ENCODE measurements around the gene ARL16. TPM values are rescaled to one million over a fixed set of nuclear protein-coding genes. Genes with fewer than 3 reads are reported as not detected.

ARL16 gene
- polyA plus RNA-seq, 2 of the 4 experiments (the other 2 are of a cell fraction), result 45.2 to 53.6 TPM

DNA sequence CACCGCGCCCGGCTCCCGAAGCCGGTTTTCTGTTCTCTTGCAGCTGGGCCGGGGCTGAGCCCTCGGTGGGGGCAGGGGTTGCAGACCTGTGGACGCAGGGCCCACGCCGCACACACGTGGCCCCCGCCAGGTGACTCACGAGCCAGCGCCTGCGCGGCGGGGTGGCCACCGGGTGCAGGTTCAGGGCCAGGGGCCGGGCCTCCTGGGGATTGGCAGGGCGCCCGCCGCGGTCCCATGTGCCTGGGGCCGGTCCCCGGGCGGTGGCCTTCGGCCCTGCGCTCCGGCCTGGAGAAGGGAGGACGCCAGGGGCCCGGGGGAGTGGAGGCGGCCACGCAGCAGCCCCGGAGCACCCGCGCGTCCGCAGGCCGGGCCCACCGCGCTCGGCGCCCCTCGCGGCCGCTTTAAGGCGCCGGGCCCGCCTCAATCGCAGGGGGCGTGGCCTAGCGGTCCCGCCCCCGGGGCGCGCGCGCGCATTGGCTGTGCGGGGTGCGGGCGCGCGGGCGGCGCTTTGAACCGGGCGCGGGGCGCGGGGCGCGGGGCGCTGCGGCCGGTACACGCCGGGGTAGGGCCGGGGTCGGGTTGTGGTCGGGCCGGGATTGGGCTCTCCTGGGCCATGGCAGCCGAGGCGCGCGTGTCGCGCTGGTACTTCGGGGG is 28.3 kb upstream of the ARL16 start, which contains the start of gene SLC25A10 (continued):
- peak; percentile 95 for TF ChIP-seq MYC (IDR thresholded peaks at IDR 0.05; ENCODE audit: borderline replicate concordance, low read length)

DNA sequence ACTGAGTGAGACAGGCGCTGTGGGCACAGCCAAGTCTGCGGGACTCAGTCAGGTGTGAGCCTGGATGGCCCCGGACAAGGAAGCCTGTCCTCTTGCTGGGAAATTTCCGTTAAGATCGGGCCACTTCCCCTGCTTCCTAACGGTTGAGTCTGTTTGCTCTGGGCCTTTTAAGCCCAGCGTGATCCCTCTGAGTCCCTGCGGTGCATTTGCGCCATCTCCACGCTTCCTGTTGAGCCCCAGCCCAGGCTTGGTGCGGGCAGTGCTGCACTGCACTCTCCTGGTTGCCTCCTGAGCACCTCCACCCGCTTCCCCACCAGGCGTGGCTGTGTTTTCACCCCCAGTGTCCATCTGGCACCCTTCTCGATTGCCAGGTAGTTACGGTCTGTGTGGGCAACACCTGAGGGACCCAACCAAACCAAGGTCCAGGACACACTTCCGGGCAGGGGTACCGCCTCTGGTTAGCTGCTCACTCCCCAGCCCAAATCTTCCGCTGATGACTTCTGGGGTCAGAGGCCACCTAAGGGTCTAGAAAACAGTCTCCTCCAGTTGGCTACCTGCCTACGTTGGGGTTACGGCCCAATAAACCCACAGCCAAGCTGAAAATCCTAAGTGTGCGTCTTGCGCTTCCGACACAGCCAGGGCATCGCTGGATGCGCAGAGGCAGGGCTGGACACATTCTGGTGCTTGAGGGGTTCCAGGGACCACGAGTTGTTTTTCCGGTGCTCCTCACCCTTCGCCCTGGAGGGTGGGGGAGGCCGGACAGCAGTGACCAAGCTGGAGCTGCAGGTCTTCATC is 27.1 kb upstream of the ARL16 start:
- DNase-seq (ENCODE audit: low read depth in 1 of 2, low spot score in 1 of 2), result no peak
- CTCF ChIA-PET, result interaction anchor here (0.6 to 1.7 kb wide), 4 partner anchors 9 to 34 kb away, joined by 3 to 10 read pairs (median 3); partner anchors contain the start of genes ARL16 and HGS
- TF ChIP-seq, protein P1, sequence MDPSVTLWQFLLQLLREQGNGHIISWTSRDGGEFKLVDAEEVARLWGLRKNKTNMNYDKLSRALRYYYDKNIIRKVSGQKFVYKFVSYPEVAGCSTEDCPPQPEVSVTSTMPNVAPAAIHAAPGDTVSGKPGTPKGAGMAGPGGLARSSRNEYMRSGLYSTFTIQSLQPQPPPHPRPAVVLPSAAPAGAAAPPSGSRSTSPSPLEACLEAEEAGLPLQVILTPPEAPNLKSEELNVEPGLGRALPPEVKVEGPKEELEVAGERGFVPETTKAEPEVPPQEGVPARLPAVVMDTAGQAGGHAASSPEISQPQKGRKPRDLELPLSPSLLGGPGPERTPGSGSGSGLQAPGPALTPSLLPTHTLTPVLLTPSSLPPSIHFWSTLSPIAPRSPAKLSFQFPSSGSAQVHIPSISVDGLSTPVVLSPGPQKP (IDR thresholded peaks at IDR 0.05; ENCODE audit: low read depth, low read length), result no peak
- peak; percentile 5; the same call in 1 of the 2 replicates for TF ChIP-seq POLR2A (IDR thresholded peaks at IDR 0.05; ENCODE audit: low read length)
- TF ChIP-seq, protein P2, sequence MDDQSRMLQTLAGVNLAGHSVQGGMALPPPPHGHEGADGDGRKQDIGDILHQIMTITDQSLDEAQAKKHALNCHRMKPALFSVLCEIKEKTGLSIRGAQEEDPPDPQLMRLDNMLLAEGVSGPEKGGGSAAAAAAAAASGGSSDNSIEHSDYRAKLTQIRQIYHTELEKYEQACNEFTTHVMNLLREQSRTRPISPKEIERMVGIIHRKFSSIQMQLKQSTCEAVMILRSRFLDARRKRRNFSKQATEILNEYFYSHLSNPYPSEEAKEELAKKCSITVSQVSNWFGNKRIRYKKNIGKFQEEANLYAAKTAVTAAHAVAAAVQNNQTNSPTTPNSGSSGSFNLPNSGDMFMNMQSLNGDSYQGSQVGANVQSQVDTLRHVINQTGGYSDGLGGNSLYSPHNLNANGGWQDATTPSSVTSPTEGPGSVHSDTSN (IDR thresholded peaks at IDR 0.05), result peak; percentile 63
- no peak for TF ChIP-seq KDM5A (IDR thresholded peaks at IDR 0.05)
- POLR2A ChIA-PET, result interaction anchor here (1.0 to 3.9 kb wide), 3 partner anchors 8 to 27 kb away, joined by 6 to 41 read pairs (median 8); partner anchors contain the start of genes ARL16, HGS and MRPL12
- H3K4me2 ChIP-seq, result peak overlapping the region; percentile 86
- H3K9me3 ChIP-seq, result no peaks in the 10 kb centered on the region
- peaks cover 20% of the 10 kb centered on the region for H3K4me1 ChIP-seq
- no peak overlapping the region; the same call in 2 of the 3 replicates for H3K4me3 ChIP-seq
- peak overlapping the region; percentile 95; a peak in 5 of 6 replicates for H3K27ac ChIP-seq
- no peak; a peak in 1 of 6 replicates for ATAC-seq
- WGBS (ENCODE audit: missing lambda C conversion rate), result 89% methylated on average over 29 of the region's 29 CpGs
- FAIRE-seq, result no peak

DNA sequence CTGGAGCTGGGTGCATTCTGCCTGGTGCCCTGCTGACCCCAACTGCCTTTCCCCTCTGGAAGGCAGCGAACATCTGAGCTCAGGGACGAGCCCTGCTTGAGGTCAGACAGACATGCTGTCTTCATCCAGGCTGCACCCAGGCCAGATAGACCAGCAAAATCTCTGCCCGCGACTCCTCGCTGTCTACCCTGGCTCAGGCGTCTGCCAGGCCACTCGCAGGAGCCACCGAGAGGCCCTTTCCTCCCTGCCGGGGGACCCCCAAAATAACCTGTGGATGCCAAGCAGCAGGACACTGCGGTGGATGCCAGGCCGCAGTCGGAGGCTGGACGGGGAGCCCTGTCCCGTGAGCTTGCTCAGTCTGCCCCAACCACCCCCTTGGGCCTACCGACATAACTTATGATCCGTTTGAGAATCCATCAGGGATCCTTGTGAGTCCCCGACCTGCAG is 25.2 kb upstream of the ARL16 start:
- H3K4me1 ChIP-seq, result peaks cover 22% of the 10 kb centered on the region
- H3K4me3 ChIP-seq, result no peak overlapping the region
- ChIA-PET POLR2A (interaction anchor here (1.1 kb wide), 1 partner anchor 25 kb away, joined by 3 read pairs; the partner anchor contains the start of genes ARL16 and HGS), CTCF (interaction anchor here (1.1 to 1.9 kb wide), 6 partner anchors 13 to 216 kb away, joined by 3 to 7 read pairs (median 4); partner anchors contain the start of genes ARL16 and HGS)
- WGBS (ENCODE audit: missing lambda C conversion rate), result 94% methylated on average over 17 of the region's 17 CpGs
- no peak overlapping the region for H3K27ac ChIP-seq
- FAIRE-seq, result no peak
- TF ChIP-seq, protein P3, sequence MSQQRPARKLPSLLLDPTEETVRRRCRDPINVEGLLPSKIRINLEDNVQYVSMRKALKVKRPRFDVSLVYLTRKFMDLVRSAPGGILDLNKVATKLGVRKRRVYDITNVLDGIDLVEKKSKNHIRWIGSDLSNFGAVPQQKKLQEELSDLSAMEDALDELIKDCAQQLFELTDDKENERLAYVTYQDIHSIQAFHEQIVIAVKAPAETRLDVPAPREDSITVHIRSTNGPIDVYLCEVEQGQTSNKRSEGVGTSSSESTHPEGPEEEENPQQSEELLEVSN (IDR thresholded peaks at IDR 0.05; ENCODE audit: borderline replicate concordance, low read depth), result no peak
- no peak for TF ChIP-seq FOXS1 (CRISPR knock-in tag; IDR thresholded peaks at IDR 0.05)
- no peak for TF ChIP-seq HOXB13 (CRISPR knock-in tag; IDR thresholded peaks at IDR 0.05; ENCODE audit: low read depth)
- no peak for TF ChIP-seq SREBF2 (IDR thresholded peaks at IDR 0.05)
- no peak for TF ChIP-seq NPAS2 (CRISPR knock-in tag; IDR thresholded peaks at IDR 0.05; ENCODE audit: borderline replicate concordance)
- TF ChIP-seq JUN (IDR thresholded peaks at IDR 0.05), result no peak; a peak in 1 of 5 replicates
- TF ChIP-seq JUNB (IDR thresholded peaks at IDR 0.05), result no peak
- TF ChIP-seq EHF (CRISPR knock-in tag; IDR thresholded peaks at IDR 0.05), result no peak
- DNase-seq (ENCODE audit: low read depth in 1 of 2, low spot score in 1 of 2), result no peak
- H3K9me3 ChIP-seq, result no peaks in the 10 kb centered on the region
- no peak overlapping the region for H3K4me2 ChIP-seq
- no peak for ATAC-seq
